Fibroblast of mammary gland (primary cell): Measurements from ENCODE around the gene TPPP2.
A peak's percentile ranks its signal among the peaks of the same experiment; 100 is the strongest.

Source experiments
- DNase-seq: peaks from one replicate; pipeline ENCODE4 v3.0.0-alpha.2; 2010; ENCODE audit warnings: low read depth
- H3K4me3 ChIP-seq: 2 replicates; pipeline ENCODE4 v1.5.1; 2011; ENCODE audit warnings: low read depth, mild to moderate bottlenecking, low read length, moderate library complexity; ENCODE audit not compliant: control insufficient read depth
- CTCF ChIP-seq: conservative IDR thresholded peaks from 2 replicates; pipeline ENCODE4 v1.5.1; 2011; ENCODE audit warnings: low read depth, low read length, inconsistent platforms; ENCODE audit not compliant: control insufficient read depth, insufficient read depth

The TPPP2 gene

DNA sequence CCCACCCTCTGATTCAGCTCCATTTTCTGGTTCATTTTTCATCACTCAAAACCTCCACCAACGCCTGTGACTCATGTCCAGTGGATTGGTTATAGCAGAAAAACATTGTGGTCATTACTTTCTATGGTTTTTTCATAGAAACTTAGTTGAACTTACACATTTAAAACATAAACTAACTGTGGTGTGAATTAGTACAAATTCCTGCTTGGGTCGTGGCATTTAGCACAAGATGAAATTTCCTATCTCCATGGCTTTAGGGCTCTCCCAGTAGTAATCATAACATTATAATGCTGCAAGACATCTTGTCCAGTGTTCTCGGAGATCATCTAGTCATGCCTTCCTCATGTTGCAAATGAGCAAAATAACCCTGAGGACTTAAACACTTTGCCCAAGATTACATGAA lies 19.3 kb downstream of the TPPP2 start:
- H3K4me3 ChIP-seq = no peak overlapping the region
- TF ChIP-seq CTCF = no peak
- peak; percentile 66 for DNase-seq

DNA sequence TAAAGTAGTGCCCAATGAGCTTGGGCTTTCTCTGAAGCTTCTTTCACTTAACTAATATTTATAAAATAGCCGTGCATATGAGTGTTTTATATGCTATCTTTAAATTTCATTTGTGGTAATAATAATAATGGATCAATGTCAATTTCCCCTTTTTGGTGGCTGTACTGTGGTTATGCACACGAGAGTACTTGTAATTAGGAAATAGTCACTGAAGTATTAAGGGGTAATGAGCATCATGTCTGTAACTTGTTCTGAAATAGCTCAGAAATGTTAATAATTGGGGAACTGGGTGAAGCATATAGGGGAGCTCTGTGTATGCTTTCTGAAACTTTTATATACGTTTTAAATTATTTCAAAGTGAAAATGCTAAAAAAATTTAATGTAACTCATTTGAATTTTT lies 20.6 kb downstream of the TPPP2 start:
- no peak overlapping the region for H3K4me3 ChIP-seq
- no peak for DNase-seq
- TF ChIP-seq CTCF = no peak

DNA sequence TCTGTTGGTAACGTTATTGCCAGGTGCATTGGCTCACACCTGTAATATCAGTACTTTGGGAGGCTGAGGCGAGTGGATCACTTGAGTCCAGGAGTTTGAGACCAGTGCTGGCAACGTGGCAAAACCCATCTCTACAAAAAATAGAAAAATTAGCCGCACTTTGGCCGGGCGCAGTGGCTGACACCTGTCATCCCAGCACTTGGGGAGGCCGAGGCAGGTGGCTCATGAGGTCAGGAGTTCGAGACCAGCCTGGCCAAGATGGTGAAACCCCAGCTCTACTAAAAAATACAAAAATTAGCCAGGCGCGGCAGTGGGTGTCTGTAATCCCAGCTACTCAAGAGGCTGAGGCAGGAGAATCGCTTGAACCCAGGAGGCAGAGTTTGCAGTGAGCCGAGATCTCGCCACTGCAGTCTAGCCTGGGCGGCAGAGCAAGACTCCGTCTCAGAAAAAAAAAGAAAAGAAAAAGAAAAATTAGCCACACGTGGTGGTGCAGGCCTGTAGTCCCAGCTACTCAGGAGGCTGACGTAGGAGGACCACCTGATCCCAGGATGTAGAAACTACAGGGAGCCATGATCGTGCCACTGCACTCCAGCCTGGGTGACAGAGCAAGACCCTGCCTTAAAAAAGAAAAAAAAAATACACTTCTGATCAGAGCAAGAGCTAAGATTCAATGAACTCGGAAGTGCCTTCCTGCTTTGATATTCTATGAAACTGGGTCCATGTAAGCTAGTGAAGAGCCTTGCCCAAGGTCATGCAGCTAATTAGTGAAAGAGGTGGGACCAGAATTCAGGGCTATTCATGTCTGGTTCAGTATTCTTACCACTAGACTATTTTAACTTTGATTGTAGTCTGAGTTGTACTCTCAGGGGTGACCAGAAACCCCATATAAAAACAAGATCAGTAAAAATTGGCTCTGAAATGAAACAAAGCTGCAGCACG lies 23.4 kb downstream of the TPPP2 start:
- no peak overlapping the region for H3K4me3 ChIP-seq
- no peak for DNase-seq
- TF ChIP-seq CTCF = no peak

DNA sequence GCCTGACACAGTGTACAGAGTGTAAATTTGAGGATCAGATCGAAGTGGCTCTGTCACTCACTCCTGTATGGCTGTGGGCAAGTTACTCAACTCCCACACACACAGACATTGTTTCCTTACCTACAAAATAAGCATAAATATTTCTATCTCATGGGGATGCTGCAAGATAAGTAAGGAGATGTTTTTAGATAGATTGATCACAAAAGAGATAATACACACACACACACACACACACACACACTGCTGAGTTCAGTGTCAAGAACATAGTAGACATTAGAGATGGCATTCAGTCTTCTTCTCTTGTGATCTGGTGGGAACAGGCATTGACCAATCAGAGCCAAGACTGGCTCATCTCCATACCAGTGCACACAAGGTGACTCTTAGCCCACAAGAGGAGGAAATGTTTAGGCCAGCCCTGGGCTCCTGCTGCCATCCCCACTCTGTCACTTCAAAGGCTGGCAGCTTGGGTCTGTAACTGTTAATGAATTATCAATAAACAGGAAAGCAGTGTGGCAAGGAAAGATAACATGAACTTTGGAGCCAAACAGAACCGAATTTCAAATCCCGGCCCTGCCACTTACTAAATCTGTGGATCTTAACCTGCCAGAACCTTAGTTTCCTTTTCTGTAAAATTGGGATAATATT lies 24.2 kb downstream of the TPPP2 start:
- DNase-seq = no peak
- H3K4me3 ChIP-seq = no peak overlapping the region
- no peak for TF ChIP-seq CTCF

GRCh38 chr14:21054768-21055145 lies 24.7 kb downstream of the TPPP2 start:
- TF ChIP-seq CTCF = no peak
- H3K4me3 ChIP-seq = no peak overlapping the region
- no peak for DNase-seq

- H3K4me3 ChIP-seq = no peak overlapping the region
- TF ChIP-seq CTCF = no peak
- DNase-seq = no peak
Measured at GRCh38 chr14:21055432-21056117, 25.6 kb downstream of the TPPP2 start.
